Chondrocyte (in vitro differentiated cells): ENCODE measurements around the gene FGD3. TPM values are rescaled to one million over a fixed set of nuclear protein-coding genes. Genes with fewer than 3 reads are reported as not detected.

ENCODE experiments used
- DNase-seq: peaks from one replicate; pipeline ENCODE4 v3.0.0; 2021; ENCODE audit warnings: mixed read lengths, low spot score
- H3K27ac Mint-ChIP-seq: one replicate; pipeline ENCODE4 v1.8.0; 2021; ENCODE audit warnings: mild to moderate bottlenecking, moderate library complexity, mixed read lengths; ENCODE audit not compliant: unreplicated experiment
- H3K27me3 Mint-ChIP-seq: 2 replicates; pipeline ENCODE4 v1.8.0; 2021; ENCODE audit warnings: low read depth, mixed read lengths
- H3K36me3 Mint-ChIP-seq: 2 replicates; pipeline ENCODE4 v1.8.0; 2021; ENCODE audit warnings: low read depth, mixed read lengths
- H3K4me1 Mint-ChIP-seq: 2 replicates; pipeline ENCODE4 v1.8.0; 2021; ENCODE audit warnings: low read depth, mild to moderate bottlenecking, mixed read lengths
- H3K4me3 Mint-ChIP-seq: one replicate; pipeline ENCODE4 v1.8.0; 2021; ENCODE audit warnings: mild to moderate bottlenecking, moderate library complexity, mixed read lengths; ENCODE audit not compliant: unreplicated experiment
- H3K9me3 Mint-ChIP-seq: 2 replicates; pipeline ENCODE4 v1.8.0; 2021; ENCODE audit warnings: low read depth, mixed read lengths
- total RNA-seq: library from RNA; stranded (reverse); gene quantifications from 3 replicates; pipeline ENCODE4 v1.2.1, GENCODE V29; 2021
- TF ChIP-seq, protein P1 (sequence below): fragments of 200-600 bp; sonication (generic); IDR thresholded peaks from 2 replicates; pipeline ENCODE4 v1.5.0; 2021; ENCODE audit warnings: antibody characterized with exemption, mild to moderate bottlenecking, moderate library complexity

FGD3 gene
- total RNA-seq, 1 donor from 2014 or later: not detected

DNA sequence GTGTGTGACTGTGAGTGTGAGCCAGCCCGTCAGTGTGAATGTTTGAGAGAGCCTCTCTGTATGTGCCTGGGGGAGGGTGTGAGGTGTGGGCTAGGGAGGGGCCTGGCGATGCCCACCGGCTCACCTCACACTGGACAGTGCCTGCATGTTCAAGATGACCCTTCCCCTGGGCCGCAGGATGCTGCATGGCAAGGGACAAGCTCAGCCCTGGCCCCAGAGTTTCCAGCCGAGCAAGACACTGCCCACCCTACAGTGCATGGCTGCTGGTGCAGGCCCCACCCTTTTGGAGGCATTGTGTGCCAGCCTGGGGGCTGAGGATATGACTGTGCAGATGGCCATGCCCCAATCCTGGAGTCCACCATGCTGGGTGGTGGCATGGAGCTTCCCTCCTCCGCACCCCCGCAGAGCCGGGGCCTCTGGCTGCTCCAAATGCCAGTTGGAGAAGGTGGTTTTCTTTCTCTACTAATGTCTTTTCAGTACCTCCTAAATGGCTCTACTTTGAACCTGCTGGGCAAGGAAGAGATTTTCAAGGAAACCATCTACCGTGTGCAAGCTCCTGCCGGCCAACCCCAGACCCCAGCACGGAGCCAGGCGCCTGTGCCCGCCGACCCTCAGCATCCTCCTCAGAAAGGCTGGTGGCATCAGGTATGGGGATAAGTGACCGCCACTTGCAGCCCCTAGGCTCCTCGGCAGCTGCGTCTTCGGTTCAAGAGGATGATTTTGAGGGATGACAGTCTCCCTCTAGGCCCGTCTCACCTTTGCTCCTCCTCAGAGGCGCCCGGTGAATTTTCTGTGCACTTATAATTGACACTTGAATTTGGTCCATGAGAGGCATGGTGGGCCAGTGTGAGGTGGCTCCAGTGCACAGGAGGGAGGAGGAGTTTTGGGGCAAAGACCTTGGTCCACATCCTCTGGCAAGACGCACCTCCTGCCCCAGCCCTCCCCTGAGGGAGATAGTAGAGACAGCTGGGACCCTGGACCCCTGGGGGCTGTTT is 27.7 kb downstream of the FGD3 start:
- DNase-seq: no peak
- TF ChIP-seq, protein P1, sequence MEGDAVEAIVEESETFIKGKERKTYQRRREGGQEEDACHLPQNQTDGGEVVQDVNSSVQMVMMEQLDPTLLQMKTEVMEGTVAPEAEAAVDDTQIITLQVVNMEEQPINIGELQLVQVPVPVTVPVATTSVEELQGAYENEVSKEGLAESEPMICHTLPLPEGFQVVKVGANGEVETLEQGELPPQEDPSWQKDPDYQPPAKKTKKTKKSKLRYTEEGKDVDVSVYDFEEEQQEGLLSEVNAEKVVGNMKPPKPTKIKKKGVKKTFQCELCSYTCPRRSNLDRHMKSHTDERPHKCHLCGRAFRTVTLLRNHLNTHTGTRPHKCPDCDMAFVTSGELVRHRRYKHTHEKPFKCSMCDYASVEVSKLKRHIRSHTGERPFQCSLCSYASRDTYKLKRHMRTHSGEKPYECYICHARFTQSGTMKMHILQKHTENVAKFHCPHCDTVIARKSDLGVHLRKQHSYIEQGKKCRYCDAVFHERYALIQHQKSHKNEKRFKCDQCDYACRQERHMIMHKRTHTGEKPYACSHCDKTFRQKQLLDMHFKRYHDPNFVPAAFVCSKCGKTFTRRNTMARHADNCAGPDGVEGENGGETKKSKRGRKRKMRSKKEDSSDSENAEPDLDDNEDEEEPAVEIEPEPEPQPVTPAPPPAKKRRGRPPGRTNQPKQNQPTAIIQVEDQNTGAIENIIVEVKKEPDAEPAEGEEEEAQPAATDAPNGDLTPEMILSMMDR: no peak
- Mint-ChIP-seq H3K4me3 (no peak overlapping the region), H3K36me3 (peaks cover 2% of the 10 kb centered on the region), H3K9me3 (no peaks in the 10 kb centered on the region), H3K27me3 (peaks cover 18% of the 10 kb centered on the region), H3K4me1 (no peaks in the 10 kb centered on the region), H3K27ac (no peak overlapping the region)

DNA sequence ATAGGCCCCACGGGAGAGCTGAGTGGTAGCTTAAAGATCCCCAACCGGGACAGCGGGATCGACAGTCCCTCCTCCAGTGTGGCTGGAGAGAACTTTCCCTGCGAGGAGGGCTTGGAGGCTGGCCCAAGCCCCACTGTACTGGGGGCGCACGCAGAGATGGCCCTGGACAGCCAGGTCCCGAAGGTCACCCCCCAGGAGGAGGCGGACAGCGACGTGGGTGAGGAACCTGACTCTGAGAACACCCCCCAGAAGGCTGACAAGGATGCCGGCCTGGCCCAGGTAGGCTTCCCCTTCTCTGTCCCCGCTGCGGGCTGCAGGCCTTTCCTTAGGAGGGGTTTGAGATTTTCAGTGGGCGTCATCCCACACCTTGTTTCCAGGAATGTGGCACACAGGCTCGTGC is 29.1 kb downstream of the FGD3 start:
- Mint-ChIP-seq H3K4me1 (no peaks in the 10 kb centered on the region), H3K9me3 (no peaks in the 10 kb centered on the region), H3K4me3 (no peak overlapping the region), H3K27me3 (peaks cover 20% of the 10 kb centered on the region), H3K27ac (no peak overlapping the region), H3K36me3 (peaks cover 2% of the 10 kb centered on the region)
- DNase-seq: no peak
- TF ChIP-seq, protein P1: no peak

GRCh38 chr9:92977279-92977678 is 30.0 kb downstream of the FGD3 start:
- no peak overlapping the region for H3K4me3 Mint-ChIP-seq
- H3K27me3 Mint-ChIP-seq: peaks cover 20% of the 10 kb centered on the region
- peaks cover 3% of the 10 kb centered on the region for H3K9me3 Mint-ChIP-seq
- peaks cover 2% of the 10 kb centered on the region for H3K36me3 Mint-ChIP-seq
- no peak overlapping the region for H3K27ac Mint-ChIP-seq
- H3K4me1 Mint-ChIP-seq: no peaks in the 10 kb centered on the region
- TF ChIP-seq, protein P1: no peak
- no peak for DNase-seq

DNA sequence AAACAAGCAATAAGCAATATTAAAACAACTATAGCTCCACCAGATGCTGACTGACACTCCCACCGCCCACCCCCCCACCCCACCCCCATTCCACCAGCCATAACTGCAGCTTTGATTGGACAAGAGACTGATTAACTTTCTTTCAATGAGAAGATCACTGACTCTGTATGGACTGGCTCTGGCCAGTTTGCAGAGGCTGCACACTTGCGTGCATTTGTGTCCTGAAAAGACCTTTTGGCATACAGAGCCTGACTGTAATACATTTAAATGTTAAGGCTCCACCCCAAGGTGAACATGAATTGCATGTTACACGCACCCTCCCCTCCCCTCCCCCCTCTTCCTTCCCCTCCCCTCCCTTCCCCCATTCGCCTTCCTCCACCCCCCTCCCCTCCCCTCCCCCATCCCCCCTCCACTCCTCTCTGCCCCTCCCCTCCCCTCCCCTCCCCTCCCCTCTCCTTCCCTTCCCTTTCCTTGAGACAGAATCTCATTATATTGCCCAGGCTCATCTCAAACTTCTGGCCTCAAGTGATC is 31.1 kb downstream of the FGD3 start:
- Mint-ChIP-seq H3K27ac (no peak overlapping the region), H3K36me3 (no peaks in the 10 kb centered on the region), H3K27me3 (peaks cover 11% of the 10 kb centered on the region), H3K4me1 (no peaks in the 10 kb centered on the region), H3K4me3 (no peak overlapping the region), H3K9me3 (peaks cover 3% of the 10 kb centered on the region)
- DNase-seq: no peak
- TF ChIP-seq, protein P1: no peak

DNA sequence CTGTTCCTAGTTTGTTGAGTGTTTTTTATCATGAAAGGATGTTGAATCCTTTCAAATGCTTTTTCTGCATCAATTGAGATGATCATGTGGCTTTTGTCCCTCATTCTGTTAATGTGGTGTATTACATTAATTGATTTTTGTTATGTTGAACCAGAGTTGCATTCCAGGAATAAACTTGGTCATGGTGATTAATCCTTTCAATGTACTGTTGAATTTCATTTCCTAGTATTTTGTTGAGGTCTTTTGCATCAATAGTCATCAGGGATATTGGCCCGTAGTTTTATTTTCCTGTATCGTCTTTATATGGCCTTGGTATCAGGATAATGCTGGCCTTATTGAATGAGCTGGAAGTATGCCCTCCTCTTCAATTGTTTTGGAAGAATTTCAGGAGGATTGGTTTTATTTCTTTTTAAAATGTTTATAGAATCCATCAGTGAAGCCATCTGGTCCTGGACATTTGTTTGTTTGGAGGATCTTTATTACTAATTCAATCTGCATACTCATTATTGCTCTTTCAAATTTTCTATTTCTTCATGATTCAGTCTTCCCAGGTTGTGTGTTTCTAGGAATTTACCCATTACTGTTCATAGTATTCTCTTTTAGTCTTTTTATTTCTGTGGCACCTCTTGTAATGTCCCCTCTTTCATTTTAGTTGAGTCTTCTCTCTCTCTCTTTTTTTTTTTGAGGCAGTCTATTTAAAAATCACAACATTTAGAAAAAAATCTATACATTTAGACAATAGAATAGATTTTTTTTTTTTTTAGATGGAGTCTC is 32.1 kb downstream of the FGD3 start:
- Mint-ChIP-seq H3K36me3 (no peaks in the 10 kb centered on the region), H3K27me3 (peaks cover 4% of the 10 kb centered on the region), H3K27ac (no peak overlapping the region), H3K9me3 (peaks cover 11% of the 10 kb centered on the region), H3K4me3 (no peak overlapping the region), H3K4me1 (no peaks in the 10 kb centered on the region)
- DNase-seq: no peak
- TF ChIP-seq, protein P1: no peak
